ENCODE measurements around the gene PPP6R2. TPM values are rescaled to one million over a fixed set of nuclear protein-coding genes. Genes with fewer than 3 reads are reported as not detected.

PPP6R2 gene
- total and polyA plus RNA-seq, 10 donors = 23.6 to 76.2 (median 62.1) TPM

- Histone ChIP-seq H3K4me1 (peaks cover 5 to 34% (median 19%) of the 10 kb centered on the region in 6 donors), H3K4me3 (no peak overlapping the region), H3K9me3 (no peaks in the 10 kb centered on the region), H3K36me3 (no peaks in the 10 kb centered on the region), H3K27ac (no peak overlapping the region), H3K27me3 (replicated peaks in 1 of 7) (peaks cover 0 to 73% (median 20%) of the 10 kb centered on the region in 7 donors)
- no peak for DNase-seq
- WGBS, 5 donors = 62 to 72% (median 63%) methylated on average over 29 of the region's 29 CpGs
- TF ChIP-seq POLR2AphosphoS5 (IDR thresholded peaks at IDR 0.05) (no peak), POLR2A (IDR thresholded peaks at IDR 0.05) (no peak), CTCF (IDR thresholded peaks at IDR 0.05 in 8 of 11, conservative IDR thresholded peaks at IDR 0.05 in 3 of 11) (no peak)
- intact Hi-C loops (cut with DNase I; ENCODE audit: low total_unique reads) = no loop called here
Observed at GRCh38 chr22:50485221-50486131, 142.3 kb downstream of the PPP6R2 start.

- Histone ChIP-seq H3K9me3 (no peaks in the 10 kb centered on the region), H3K36me3 (no peaks in the 10 kb centered on the region), H3K27ac (no peak within 1 kb of the TSS), H3K4me3 (no peak within 1 kb of the TSS), H3K27me3 (replicated peaks in 1 of 7) (peaks cover 0 to 65% (median 10%) of the 10 kb centered on the region in 7 donors), H3K4me1 (peaks cover 0 to 29% (median 18%) of the 10 kb centered on the region in 6 donors)
- no peak for DNase-seq
- intact Hi-C loops (cut with DNase I; ENCODE audit: low total_unique reads) = no loop called here
- TF ChIP-seq POLR2AphosphoS5 (IDR thresholded peaks at IDR 0.05) (no peak), POLR2A (IDR thresholded peaks at IDR 0.05) (no peak), CTCF (IDR thresholded peaks at IDR 0.05 in 8 of 11, conservative IDR thresholded peaks at IDR 0.05 in 3 of 11) (no peak)
- 48 to 90% (median 76%) methylated on average over 7 to 23 of the region's 23 CpGs for WGBS, 5 donors
Observed at GRCh38 chr22:50486561-50487289, 143.6 kb downstream of the PPP6R2 start, which contains the start of gene MIOX. TSS of gene MIOX (plus strand) at chr22:50486859. CDS start at chr22:50486898, 39 bp downstream.

GRCh38 chr22:50487290-50488005 is 144.3 kb downstream of the PPP6R2 start:
- no peak overlapping the region for H3K4me3 ChIP-seq
- intact Hi-C loops (cut with DNase I; ENCODE audit: low total_unique reads) = no loop called here
- no peak overlapping the region for H3K27ac ChIP-seq
- peaks cover 0 to 21% (median 11%) of the 10 kb centered on the region in 6 donors for H3K4me1 ChIP-seq
- H3K27me3 ChIP-seq (replicated peaks in 1 of 7) = peaks cover 0 to 58% (median 3%) of the 10 kb centered on the region in 7 donors
- DNase-seq = no peak
- 82 to 89% (median 86%) methylated on average over 11 to 23 of the region's 23 CpGs for WGBS, 5 donors
- H3K36me3 ChIP-seq = no peaks in the 10 kb centered on the region
- TF ChIP-seq POLR2AphosphoS5 (IDR thresholded peaks at IDR 0.05) (no peak), CTCF (IDR thresholded peaks at IDR 0.05 in 8 of 11, conservative IDR thresholded peaks at IDR 0.05 in 3 of 11) (no peak), POLR2A (IDR thresholded peaks at IDR 0.05) (no peak)
- H3K9me3 ChIP-seq = no peaks in the 10 kb centered on the region

All from spleen (tissue), 11 donors.